HG03469 (cell line): Measurements from ENCODE around the gene ABCD1.
"Not testable (repeated sequence)": the region's sequence is repeated elsewhere in the genome, so short reads cannot be mapped to it uniquely, and the experiment has no call there.

Experiments used
- ATAC-seq: cut with Tn5 transposase; IDR thresholded peaks from one replicate; pipeline ENCODE4 v1.9.1; 2021; ENCODE audit warnings: mild to moderate bottlenecking, moderate library complexity, moderate number of reproducible peaks; ENCODE audit not compliant: unreplicated experiment

Gene ABCD1

DNA sequence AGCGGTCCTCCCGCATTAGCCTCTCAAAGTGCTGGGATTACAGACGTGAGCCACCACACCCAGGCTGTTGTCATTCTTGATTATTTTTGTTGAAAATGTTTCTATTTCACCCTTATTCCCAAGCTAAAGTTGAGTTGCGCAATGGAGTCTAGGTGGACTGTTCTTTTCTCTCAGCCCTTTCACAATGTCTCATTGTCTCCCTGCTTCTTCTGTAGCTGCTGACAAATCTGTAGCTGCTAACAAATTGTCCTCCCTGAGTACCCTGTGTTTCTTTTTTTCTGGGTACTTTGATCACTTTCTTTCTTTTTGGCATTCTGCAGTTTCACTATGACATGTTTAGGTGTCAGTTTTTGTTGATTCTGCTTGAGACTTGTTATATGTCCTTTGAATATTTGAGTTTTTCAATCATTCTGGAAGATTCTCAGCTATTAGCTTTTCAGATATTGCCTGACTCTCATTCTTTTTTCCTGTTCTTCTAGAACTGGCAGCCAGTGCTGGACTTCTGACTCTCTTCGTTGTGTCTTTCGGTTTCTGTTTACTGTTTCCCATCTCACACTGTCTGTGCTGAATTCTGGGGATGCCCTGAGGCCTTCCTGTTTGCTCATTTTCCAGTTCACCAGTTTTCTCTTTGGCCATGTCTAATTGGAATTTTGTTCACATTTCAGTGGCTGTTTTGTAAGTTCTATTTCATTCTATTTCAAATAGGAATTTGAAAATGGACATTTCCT lies 6.6 kb downstream of the ABCD1 start:
- no peak for ATAC-seq

- ATAC-seq: no peak
Observed at GRCh38 chrX:153731845-153732215, 7.2 kb downstream of the ABCD1 start.

DNA sequence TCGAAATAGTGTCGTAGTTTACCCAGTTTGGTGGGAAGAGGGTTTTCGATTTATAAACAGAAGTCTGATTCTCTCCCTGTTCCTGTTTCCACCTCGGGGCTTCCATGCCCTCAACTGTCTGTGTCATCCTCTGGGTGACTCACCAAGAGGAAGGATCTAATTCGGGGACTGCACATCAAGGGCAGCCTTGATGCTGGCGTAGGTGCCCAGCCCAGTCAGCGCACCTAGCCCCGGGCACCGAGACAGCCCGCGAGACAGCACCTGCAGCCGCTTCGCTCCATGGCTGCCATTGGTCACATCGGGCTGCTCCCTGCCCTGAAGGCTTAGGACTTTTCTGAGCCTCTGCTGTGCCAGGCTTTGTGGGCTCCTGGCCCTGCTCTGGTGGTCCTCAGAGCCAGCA lies 7.7 kb downstream of the ABCD1 start:
- ATAC-seq: no peak

DNA sequence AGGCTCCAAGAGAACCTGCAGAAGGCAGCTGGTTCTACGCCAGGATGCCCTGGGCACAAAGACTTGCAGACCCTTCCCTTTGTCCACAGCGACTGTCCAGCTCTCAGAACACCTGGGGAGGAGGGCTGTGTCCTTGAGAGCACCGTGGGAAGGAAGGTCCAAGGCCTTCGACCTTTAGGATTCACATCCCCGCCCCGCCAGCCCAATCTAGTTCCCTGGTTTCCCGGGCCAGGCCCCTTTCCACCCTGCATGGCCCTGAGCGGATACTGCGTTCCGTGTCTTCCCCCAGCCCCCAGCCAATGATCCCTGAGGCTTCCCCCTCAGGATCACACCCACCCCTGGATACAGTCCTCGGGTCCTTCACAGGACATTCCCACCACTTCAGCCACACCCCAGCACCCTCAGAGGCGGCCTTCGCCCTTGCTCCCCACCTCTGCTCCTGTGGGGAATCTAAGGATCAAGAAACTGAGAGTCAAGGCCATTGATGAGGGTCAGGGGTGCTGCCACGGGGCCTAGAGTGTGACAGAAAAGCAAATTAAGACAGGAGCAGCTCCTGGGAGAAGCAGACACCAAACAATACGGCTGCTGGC lies 9.1 kb downstream of the ABCD1 start:
- ATAC-seq: no peak

DNA sequence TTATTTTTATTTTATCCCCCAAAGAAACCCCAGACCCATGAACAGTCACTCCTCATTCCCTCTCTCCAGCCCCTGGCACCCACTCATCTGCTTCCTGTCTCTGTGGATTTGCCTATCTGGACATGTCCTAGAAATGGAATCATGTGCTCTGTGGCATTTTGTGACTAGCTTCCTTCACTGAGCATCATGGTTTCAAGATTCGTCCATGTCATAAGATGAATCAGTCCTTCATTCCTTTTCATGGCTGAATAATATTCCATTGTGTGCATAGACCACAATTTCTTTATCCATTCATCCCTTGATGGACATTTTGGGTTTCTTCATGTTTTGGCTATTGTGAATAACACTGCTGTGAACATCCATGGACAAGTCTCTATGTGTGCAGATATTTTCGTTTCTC lies 10.2 kb downstream of the ABCD1 start:
- ATAC-seq: no peak

DNA sequence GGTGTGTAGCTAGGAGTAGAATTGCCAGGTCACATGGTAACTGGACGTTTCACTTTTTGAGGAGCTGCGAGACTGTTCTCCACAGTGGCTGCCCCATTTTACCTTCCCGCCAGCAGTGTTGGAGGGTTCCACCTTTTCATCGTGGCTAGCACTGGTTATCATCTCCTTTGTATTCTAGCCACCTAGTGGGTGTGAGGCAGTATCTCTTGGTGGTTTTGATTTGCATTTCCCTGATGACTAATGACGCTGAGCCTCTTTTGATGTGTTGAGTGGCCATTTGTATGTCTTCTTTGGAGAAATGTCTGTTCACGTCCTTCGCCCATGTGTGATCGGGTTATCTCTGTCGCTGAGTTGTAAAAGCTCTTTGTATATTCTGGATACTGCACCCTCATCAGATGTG lies 10.6 kb downstream of the ABCD1 start:
- ATAC-seq: no peak

DNA sequence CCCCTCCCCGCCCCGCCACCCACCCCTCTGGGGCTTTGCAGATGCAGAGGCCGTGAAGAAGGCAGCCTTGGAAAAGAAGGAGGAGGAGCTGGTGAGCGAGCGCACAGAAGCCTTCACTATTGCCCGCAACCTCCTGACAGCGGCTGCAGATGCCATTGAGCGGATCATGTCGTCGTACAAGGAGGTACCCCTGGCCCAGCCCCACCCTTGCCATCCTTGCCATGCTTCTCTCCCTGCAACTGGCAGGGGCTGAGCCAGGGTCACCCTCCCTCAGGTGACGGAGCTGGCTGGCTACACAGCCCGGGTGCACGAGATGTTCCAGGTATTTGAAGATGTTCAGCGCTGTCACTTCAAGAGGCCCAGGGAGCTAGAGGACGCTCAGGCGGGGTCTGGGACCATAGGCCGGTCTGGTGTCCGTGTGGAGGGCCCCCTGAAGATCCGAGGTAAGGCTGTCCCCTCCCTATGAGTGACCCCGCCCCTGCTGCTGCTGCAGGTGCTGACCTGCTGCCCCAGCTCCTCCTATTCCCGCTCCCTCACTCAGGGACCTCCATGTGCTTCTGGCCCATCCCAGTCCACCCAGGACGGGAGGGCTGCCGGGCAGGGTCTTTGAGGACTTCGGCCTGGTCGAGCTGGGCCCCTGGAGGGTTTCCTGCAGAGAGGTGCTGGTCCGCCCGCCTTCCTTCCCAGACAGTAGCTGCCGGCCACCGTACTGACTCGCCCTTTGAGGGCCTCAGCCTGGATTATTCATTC lies 11.6 kb downstream of the ABCD1 start:
- ATAC-seq: no peak

DNA sequence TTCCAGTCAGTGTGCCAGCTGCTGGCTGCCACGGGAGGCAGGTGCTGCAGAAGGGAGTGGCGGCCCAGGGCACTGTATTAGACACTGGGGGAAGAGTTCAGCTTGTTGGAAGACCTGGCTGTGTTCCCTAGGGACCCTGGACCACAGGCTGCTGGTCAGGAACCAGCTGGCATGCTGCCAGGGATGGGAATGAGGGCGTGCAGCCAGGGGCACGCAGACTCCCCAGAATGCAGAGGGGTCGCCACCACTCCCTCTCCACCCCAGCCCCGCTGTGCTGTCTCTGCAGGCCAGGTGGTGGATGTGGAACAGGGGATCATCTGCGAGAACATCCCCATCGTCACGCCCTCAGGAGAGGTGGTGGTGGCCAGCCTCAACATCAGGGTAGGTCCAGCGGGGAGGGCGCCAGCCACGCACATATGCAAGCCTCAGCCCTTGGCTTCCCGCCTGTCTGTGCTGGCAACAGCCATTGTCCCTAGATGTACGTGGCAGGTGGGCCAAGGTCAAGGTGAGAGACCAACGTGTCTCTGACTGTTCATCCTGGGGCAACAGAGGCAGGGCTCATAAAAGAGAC lies 12.3 kb downstream of the ABCD1 start:
- ATAC-seq: no peak

- ATAC-seq: no peak
Observed at GRCh38 chrX:153738056-153738605, 13.5 kb downstream of the ABCD1 start.

GRCh38 chrX:153739754-153740486 lies 15.3 kb downstream of the ABCD1 start:
- ATAC-seq: no peak

DNA sequence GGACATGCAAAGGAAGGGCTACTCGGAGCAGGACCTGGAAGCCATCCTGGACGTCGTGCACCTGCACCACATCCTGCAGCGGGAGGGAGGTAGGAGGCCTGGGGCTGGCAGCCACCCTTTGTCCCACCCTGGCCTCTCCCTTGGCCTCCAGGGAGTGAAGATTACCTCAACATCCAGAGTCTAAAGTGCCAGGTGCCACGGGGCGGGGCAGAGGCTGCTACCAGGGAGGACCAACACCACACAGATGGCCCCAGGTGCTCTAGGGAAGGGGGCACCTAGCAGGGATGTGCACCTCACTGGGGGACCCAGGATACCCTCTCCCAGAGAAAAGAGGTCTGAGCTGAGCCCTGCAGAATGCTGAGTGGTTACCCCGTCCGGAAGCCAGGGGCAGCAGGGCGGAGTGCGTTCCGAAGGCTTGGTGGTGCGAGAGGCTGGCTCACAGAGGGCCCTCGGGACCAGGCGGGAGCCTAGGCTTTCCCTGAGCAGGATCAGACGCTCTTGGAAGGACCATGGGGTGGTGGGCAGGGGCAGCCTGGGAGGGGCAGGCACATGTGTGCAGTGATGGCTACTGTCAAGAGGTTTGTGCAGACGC lies 16.1 kb downstream of the ABCD1 start:
- no peak for ATAC-seq

GRCh38 chrX:153741446-153741845 lies 16.8 kb downstream of the ABCD1 start:
- ATAC-seq: no peak

DNA sequence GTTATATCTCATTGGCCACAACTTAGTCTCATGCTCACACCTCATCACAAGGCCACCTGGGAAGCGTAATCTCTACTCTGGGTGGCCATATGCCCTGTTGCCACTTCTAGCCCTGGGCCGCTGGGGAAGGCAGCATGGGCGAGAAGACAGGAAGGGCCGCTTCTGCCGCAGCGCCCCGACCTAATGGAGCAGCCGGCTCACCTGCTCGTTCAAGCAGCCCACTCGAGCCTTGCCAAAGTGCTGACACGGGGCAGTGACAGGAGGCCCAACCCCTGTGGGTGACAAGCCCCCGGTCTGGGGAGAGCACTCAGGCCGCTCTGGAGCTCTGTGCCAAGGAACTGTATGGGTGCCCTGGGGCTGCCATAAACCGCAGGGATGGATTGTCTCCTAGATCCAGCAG lies 17.5 kb downstream of the ABCD1 start:
- ATAC-seq: not testable (repeated sequence)

DNA sequence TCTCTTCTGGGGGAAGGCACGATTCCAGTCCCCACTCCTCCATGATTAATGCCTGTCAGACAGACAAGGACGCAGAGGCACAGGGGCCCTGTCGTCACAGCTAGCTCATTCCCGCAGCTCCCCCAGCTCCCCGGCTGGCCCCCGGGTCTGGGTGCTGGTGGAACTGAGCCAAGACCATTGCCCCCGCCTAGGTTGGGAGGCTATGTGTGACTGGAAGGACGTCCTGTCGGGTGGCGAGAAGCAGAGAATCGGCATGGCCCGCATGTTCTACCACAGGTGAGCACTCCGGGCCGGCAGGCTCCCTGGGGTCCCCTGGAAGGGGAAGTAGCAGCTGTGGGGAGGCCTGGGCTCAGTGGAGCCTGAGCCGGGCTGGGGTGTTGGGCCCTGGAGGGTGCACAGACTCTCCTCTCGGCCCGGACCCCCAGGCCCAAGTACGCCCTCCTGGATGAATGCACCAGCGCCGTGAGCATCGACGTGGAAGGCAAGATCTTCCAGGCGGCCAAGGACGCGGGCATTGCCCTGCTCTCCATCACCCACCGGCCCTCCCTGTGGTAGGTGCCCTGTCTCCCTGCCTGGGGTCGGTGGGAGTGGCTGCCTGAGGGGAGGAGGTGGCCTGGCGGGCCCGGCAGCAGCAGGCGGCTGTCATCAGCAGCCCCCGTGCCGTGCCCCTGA lies 18.3 kb downstream of the ABCD1 start:
- not testable (repeated sequence) for ATAC-seq

DNA sequence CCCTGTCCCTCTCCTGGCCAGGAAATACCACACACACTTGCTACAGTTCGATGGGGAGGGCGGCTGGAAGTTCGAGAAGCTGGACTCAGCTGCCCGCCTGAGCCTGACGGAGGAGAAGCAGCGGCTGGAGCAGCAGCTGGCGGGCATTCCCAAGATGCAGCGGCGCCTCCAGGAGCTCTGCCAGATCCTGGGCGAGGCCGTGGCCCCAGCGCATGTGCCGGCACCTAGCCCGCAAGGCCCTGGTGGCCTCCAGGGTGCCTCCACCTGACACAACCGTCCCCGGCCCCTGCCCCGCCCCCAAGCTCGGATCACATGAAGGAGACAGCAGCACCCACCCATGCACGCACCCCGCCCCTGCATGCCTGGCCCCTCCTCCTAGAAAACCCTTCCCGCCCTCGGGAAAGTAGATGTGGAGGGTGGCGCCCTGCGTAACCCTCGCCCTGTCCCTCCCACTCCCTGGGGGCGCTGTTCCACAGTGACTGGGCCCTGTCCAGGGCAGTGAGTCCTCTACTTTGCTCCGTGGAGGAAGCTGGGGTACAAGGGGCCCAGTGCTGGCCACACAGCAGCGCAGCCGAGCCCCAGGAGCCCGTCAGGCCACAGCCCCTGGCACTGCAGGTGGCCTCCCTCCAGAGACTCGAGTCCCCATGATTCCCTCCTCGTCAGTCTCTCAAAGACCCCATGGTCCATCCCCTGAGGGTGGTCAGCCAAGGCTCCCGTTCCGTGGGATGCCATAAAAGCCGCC lies 19.0 kb downstream of the ABCD1 start:
- ATAC-seq: not testable (repeated sequence)

GRCh38 chrX:153744210-153745066 lies 19.8 kb downstream of the ABCD1 start:
- ATAC-seq: no peak

DNA sequence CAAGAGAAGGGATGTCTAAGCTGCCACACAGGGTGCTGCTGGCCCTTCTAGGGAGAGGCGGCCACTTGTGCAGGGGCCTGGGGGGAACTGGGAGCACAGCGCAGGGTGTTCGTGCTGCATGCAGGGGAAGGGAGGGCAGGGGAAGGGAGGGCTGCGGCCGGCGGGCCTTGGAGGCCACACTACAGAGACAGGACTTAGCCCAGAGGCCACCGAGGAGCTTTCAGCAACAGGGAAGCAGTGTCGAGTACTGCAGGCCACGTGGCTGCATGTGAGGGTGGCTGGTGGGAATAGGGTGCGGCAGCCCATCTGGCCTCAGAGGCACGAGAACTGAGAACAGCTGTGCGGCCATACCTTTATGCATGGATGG lies 20.4 kb downstream of the ABCD1 start:
- ATAC-seq: not testable (repeated sequence)

GRCh38 chrX:153746359-153746758 lies 21.7 kb downstream of the ABCD1 start:
- ATAC-seq: no peak
